Measurements from ENCODE around the gene WNT1. TPM values are rescaled to one million over a fixed set of nuclear protein-coding genes. Genes with fewer than 3 reads are reported as not detected.

WNT1 gene
- total RNA-seq, 1 experiment from 2014 or later: not detected

DNA sequence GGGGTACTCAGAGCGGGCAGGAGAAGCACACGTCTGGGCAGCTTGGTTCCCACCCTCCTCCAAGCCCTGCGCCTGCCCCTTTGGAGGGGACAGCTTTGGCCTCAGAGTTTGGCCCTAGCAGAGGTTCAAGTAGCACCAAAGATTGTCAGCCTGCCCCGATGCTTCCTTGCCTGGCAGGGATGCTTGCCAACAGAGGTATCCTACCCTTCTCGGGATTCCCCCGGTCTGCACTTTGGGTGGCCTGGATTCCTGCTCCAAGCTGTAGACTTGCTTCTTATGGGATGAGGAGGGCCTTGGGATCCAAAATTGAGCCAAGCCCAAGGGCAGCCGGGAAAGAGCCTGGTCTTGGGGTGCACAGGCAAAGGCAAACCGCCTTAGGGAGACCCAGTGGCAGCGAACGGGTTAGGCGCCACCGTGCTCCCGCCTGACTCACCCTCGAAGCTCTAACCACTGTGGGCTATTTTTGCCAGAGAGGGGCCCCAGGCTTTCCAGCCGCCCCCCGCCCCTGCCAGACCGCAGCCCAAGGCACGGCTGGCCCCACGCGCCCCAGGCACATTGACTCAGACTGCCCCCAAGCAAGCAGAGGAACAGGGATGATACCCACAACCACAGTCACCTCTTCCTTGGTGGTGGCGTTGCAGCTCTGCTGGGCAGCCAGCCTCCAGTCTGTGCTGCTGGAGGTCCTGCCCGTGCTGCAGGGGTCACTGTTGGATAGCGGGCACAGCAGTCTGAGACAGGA is 5.7 kb upstream of the WNT1 start:
- ChIA-PET POLR2A (no interaction called here), CTCF (interaction anchor here (0.5 to 1.6 kb wide), 3 partner anchors 19 to 119 kb away, joined by 3 to 10 read pairs (median 4); no protein-coding TSS in a partner anchor)
- no peaks in the 10 kb centered on the region for H3K36me3 Mint-ChIP-seq (ENCODE audit: insufficient read depth, unreplicated experiment)
- H3K27me3 Mint-ChIP-seq (ENCODE audit: insufficient read depth, unreplicated experiment): peaks cover 4% of the 10 kb centered on the region
- peaks cover 22% of the 10 kb centered on the region for H3K4me1 Mint-ChIP-seq (ENCODE audit: low read depth, unreplicated experiment)
- H3K4me3 Mint-ChIP-seq (ENCODE audit: unreplicated experiment): peak overlapping the region; percentile 77
- peak overlapping the region; percentile 7 for H3K27ac Mint-ChIP-seq (ENCODE audit: unreplicated experiment)
- no TSS peak for BruUV-seq (replicated peaks)
- Histone ChIP-seq H3K36me3 (ENCODE audit: control insufficient read depth, insufficient read depth, low read length) (no peaks in the 10 kb centered on the region), H3K4me1 (peaks cover 29% of the 10 kb centered on the region), H3K4me3 (ENCODE audit: low read depth, low read length) (no peak overlapping the region), H3K27me3 (replicated peaks; ENCODE audit: control insufficient read depth, insufficient read depth, low read length) (no peaks in the 10 kb centered on the region), H3K9me3 (no peaks in the 10 kb centered on the region)
- intact Hi-C loops (cut with micrococcal nuclease; ENCODE audit: unreplicated experiment): no loop called here
- TF ChIP-seq, protein P1, sequence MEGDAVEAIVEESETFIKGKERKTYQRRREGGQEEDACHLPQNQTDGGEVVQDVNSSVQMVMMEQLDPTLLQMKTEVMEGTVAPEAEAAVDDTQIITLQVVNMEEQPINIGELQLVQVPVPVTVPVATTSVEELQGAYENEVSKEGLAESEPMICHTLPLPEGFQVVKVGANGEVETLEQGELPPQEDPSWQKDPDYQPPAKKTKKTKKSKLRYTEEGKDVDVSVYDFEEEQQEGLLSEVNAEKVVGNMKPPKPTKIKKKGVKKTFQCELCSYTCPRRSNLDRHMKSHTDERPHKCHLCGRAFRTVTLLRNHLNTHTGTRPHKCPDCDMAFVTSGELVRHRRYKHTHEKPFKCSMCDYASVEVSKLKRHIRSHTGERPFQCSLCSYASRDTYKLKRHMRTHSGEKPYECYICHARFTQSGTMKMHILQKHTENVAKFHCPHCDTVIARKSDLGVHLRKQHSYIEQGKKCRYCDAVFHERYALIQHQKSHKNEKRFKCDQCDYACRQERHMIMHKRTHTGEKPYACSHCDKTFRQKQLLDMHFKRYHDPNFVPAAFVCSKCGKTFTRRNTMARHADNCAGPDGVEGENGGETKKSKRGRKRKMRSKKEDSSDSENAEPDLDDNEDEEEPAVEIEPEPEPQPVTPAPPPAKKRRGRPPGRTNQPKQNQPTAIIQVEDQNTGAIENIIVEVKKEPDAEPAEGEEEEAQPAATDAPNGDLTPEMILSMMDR (IDR thresholded peaks at IDR 0.05; ENCODE audit: insufficient read depth in 1 of 2, low read depth in 1 of 2, low read length in 1 of 2, severe bottlenecking in 1 of 2, unreplicated experiment in 1 of 2): no peak
- no peak for DNase-seq
- no peaks in the 10 kb centered on the region for H3K9me3 Mint-ChIP-seq (ENCODE audit: unreplicated experiment)

DNA sequence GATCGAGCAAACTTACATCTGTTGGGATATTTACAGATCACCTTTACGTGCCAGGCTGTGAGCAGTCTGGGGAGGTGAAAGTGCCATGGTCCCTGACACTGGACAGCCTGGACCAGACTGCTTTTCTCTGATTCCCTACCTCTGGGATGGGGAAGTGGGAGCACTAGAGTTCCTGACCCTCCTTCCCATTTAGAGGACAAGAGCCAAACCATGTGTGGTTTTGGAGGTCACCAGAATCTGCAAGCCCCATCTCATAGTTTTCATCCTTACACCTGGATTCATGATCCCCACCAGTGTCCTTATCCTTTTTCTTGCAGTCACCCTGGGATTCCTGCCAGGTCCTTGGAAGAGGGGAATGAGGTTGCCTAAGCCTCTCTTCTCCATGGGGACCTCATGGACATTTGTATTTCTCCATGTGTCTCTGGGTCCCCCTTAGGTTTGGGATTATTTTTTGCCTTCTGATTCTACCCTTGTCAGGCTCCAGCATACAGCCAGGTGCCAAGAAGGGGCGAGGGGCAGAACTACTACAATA is 5.1 kb upstream of the WNT1 start:
- Histone ChIP-seq H3K27me3 (replicated peaks; ENCODE audit: control insufficient read depth, insufficient read depth, low read length) (no peaks in the 10 kb centered on the region; the same call in 1 of the 2 replicates), H3K4me1 (peaks cover 36% of the 10 kb centered on the region), H3K4me3 (ENCODE audit: low read depth, low read length) (no peak overlapping the region), H3K9me3 (no peaks in the 10 kb centered on the region), H3K36me3 (ENCODE audit: control insufficient read depth, insufficient read depth, low read length) (no peaks in the 10 kb centered on the region)
- TF ChIP-seq, protein P1 (IDR thresholded peaks at IDR 0.05; ENCODE audit: insufficient read depth in 1 of 2, low read depth in 1 of 2, low read length in 1 of 2, severe bottlenecking in 1 of 2, unreplicated experiment in 1 of 2): no peak
- DNase-seq: no peak
- H3K36me3 Mint-ChIP-seq (ENCODE audit: insufficient read depth, unreplicated experiment): peaks cover 6% of the 10 kb centered on the region
- peaks cover 9% of the 10 kb centered on the region for H3K27me3 Mint-ChIP-seq (ENCODE audit: insufficient read depth, unreplicated experiment)
- ChIA-PET CTCF (no interaction called here), POLR2A (no interaction called here)
- H3K4me1 Mint-ChIP-seq (ENCODE audit: low read depth, unreplicated experiment): peaks cover 28% of the 10 kb centered on the region
- H3K27ac Mint-ChIP-seq (ENCODE audit: unreplicated experiment): no peak overlapping the region
- intact Hi-C loops (cut with micrococcal nuclease; ENCODE audit: unreplicated experiment): no loop called here
- no peaks in the 10 kb centered on the region for H3K9me3 Mint-ChIP-seq (ENCODE audit: unreplicated experiment)
- no peak overlapping the region for H3K4me3 Mint-ChIP-seq (ENCODE audit: unreplicated experiment)
- no TSS peak for BruUV-seq (replicated peaks)

- Histone ChIP-seq H3K36me3 (ENCODE audit: control insufficient read depth, insufficient read depth, low read length) (no peaks in the 10 kb centered on the region), H3K4me1 (peaks cover 41% of the 10 kb centered on the region), H3K9me3 (no peaks in the 10 kb centered on the region), H3K4me3 (ENCODE audit: low read depth, low read length) (no peak overlapping the region), H3K27me3 (replicated peaks; ENCODE audit: control insufficient read depth, insufficient read depth, low read length) (peaks cover 1% of the 10 kb centered on the region)
- TF ChIP-seq, protein P1 (IDR thresholded peaks at IDR 0.05; ENCODE audit: insufficient read depth in 1 of 2, low read depth in 1 of 2, low read length in 1 of 2, severe bottlenecking in 1 of 2, unreplicated experiment in 1 of 2): no peak
- H3K4me3 Mint-ChIP-seq (ENCODE audit: unreplicated experiment): no peak overlapping the region
- intact Hi-C loops (cut with micrococcal nuclease; ENCODE audit: unreplicated experiment): no loop called here
- BruUV-seq (replicated peaks): no TSS peak
- ChIA-PET CTCF (no interaction called here), POLR2A (no interaction called here)
- H3K9me3 Mint-ChIP-seq (ENCODE audit: unreplicated experiment): no peaks in the 10 kb centered on the region
- peaks cover 9% of the 10 kb centered on the region for H3K27me3 Mint-ChIP-seq (ENCODE audit: insufficient read depth, unreplicated experiment)
- no peak overlapping the region for H3K27ac Mint-ChIP-seq (ENCODE audit: unreplicated experiment)
- peaks cover 6% of the 10 kb centered on the region for H3K36me3 Mint-ChIP-seq (ENCODE audit: insufficient read depth, unreplicated experiment)
- peaks cover 27% of the 10 kb centered on the region for H3K4me1 Mint-ChIP-seq (ENCODE audit: low read depth, unreplicated experiment)
- no peak for DNase-seq
Measured at GRCh38 chr12:48973531-48973930, 4.6 kb upstream of the WNT1 start.
